ENCODE data around the gene ACSM5.

DNA sequence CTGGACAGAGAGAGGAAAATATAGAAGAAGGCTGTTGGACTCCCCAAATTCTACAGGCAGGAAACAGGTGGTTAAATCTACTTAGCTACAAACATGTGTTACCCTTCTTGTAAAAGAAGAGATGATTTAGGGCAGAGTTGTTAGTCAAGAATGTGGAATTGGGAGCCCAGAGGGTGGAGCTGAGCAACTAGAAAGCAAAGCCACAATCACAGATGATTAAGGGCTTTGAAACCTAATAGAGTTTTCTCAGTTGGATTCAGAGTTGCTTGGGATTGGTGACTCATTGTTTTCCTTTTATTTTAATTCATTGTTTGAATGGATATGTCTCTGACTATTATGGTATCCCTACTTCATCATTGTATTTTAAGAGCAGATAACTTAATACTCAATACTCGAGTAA is 6.2 kb downstream of the ACSM5 start:
- no peak for TF ChIP-seq TAF1 (IDR thresholded peaks at IDR 0.05; ENCODE audit: borderline replicate concordance, insufficient read depth, low read length)
- no peak for TF ChIP-seq POLR2AphosphoS5 (IDR thresholded peaks at IDR 0.05; ENCODE audit: low read depth, low read length)
- TF ChIP-seq, protein P1, sequence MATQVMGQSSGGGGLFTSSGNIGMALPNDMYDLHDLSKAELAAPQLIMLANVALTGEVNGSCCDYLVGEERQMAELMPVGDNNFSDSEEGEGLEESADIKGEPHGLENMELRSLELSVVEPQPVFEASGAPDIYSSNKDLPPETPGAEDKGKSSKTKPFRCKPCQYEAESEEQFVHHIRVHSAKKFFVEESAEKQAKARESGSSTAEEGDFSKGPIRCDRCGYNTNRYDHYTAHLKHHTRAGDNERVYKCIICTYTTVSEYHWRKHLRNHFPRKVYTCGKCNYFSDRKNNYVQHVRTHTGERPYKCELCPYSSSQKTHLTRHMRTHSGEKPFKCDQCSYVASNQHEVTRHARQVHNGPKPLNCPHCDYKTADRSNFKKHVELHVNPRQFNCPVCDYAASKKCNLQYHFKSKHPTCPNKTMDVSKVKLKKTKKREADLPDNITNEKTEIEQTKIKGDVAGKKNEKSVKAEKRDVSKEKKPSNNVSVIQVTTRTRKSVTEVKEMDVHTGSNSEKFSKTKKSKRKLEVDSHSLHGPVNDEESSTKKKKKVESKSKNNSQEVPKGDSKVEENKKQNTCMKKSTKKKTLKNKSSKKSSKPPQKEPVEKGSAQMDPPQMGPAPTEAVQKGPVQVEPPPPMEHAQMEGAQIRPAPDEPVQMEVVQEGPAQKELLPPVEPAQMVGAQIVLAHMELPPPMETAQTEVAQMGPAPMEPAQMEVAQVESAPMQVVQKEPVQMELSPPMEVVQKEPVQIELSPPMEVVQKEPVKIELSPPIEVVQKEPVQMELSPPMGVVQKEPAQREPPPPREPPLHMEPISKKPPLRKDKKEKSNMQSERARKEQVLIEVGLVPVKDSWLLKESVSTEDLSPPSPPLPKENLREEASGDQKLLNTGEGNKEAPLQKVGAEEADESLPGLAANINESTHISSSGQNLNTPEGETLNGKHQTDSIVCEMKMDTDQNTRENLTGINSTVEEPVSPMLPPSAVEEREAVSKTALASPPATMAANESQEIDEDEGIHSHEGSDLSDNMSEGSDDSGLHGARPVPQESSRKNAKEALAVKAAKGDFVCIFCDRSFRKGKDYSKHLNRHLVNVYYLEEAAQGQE (IDR thresholded peaks at IDR 0.05; ENCODE audit: insufficient read depth in 1 of 2, low read depth in 2 of 2, low read length in 2 of 2) = no peak
- TF ChIP-seq SIN3A (IDR thresholded peaks at IDR 0.05; ENCODE audit: borderline replicate concordance, insufficient read depth, low read length) = no peak

Measured in PFSK-1 (cell line).